HCT116 (cell line): ENCODE measurements around the gene TBX15. TPM values are rescaled to one million over a fixed set of nuclear protein-coding genes. Genes with fewer than 3 reads are reported as not detected.

Experiments
- ATAC-seq: fragments of 200-7000 bp; cut with Tn5 transposase; 2 replicates; pipeline ENCODE4 v1.9.1; 2020; ENCODE audit warnings: mild to moderate bottlenecking, moderate library complexity
- BruUV-seq: library from RNA; stranded (reverse); fragments of 400-500 nt; replicated peaks from 2 replicates; lab custom pipeline; 2021; lab: Mats Ljungman, UMichigan
- CTCF ChIA-PET: fragments of 300-600 bp; sonication (Branson Sonifier 250); formaldehyde crosslinking; loops from one replicate; lab custom pipeline; 2021; ENCODE audit warnings: antibody characterized with exemption; lab: Charles Lee
- POLR2A ChIA-PET: fragments of 300-600, 350-600 bp; sonication (Branson Sonifier 250); formaldehyde crosslinking; loops from one replicate; lab custom pipeline; 2021; ENCODE audit warnings: antibody characterized with exemption; lab: Charles Lee
- RAD21 ChIA-PET, 2 experiments: fragments of 300-600 bp; sonication (Branson Sonifier 250); formaldehyde crosslinking; loops; one replicate each; lab custom pipeline; 2023; ENCODE audit warnings: low total read pairs in 2 of 2; ENCODE audit not compliant: uncharacterized antibody in 2 of 2, unreplicated experiment in 2 of 2, low non-redundant PET in 1 of 2; lab: Charles Lee
- DNase-seq: peaks from one replicate; pipeline ENCODE4 v3.0.0-alpha.2; 2010; ENCODE audit warnings: low read depth, low spot score
- H2AFZ ChIP-seq: fragments of 200-600 bp; shearing (Covaris generic), sonication (generic); 2 replicates; pipeline ENCODE4 v1.6.1; 2017; ENCODE audit warnings: low read depth, mixed run types, mixed read lengths, antibody characterized with exemption, low read length; ENCODE audit not compliant: poor library complexity, severe bottlenecking
- H3K27ac ChIP-seq: 2 replicates; pipeline ENCODE4 v1.5.1; 2012; ENCODE audit warnings: low read depth, low read length
- H3K27me3 ChIP-seq: fragments of 200-600 bp; sonication (generic); 2 replicates; pipeline ENCODE4 v1.6.1; 2016; ENCODE audit warnings: mixed run types, low read length, mixed read lengths; ENCODE audit not compliant: insufficient read depth
- H3K36me3 ChIP-seq, 2 experiments: fragments of 200-500 bp in 1 of 2; fragments of 200-600 bp in 1 of 2; sonication (Bioruptor generic) in 1 of 2; sonication (generic) in 1 of 2; 2 replicates each; pipeline versions ENCODE4 v1.5.1 to v1.6.1; 2014 to 2016; ENCODE audit warnings: low read length in 2 of 2, inconsistent platforms in 1 of 2, mixed read lengths in 1 of 2, mixed run types in 1 of 2; ENCODE audit not compliant: insufficient read depth in 2 of 2, control insufficient read depth in 1 of 2
- H3K4me1 ChIP-seq, 2 experiments: fragments of 200-600 bp in 1 of 2; sonication (generic) in 1 of 2; 2 replicates each; pipeline versions ENCODE4 v1.5.1 to v1.6.1; 2012 to 2017; ENCODE audit warnings: low read length in 2 of 2, inconsistent platforms in 1 of 2, mild to moderate bottlenecking in 1 of 2, mixed read lengths in 1 of 2, mixed run types in 1 of 2, moderate library complexity in 1 of 2; ENCODE audit not compliant: insufficient read depth in 2 of 2, control insufficient read depth in 1 of 2
- H3K4me2 ChIP-seq: fragments of 200-600 bp; sonication (generic); 2 replicates; pipeline ENCODE4 v1.6.1; 2017; ENCODE audit warnings: mixed run types, low read length, mixed read lengths
- H3K4me3 ChIP-seq, 2 experiments: fragments of 200-600 bp in 1 of 2; sonication (generic) in 1 of 2; replicated peaks in 1 of 2; 2 replicates each; pipeline ENCODE4 v1.5.1; 2011 to 2016; ENCODE audit warnings: low read length in 2 of 2, control low read depth in 1 of 2, low read depth in 1 of 2, mild to moderate bottlenecking in 1 of 2, mixed read lengths in 1 of 2, mixed run types in 1 of 2
- H3K79me2 ChIP-seq: fragments of 200-600 bp; sonication (generic); 2 replicates; pipeline ENCODE4 v1.6.1; 2017; ENCODE audit warnings: mild to moderate bottlenecking, mixed run types, low read length, moderate library complexity, mixed read lengths; ENCODE audit not compliant: insufficient read depth
- H3K9ac ChIP-seq: fragments of 200-600 bp; sonication (generic); 2 replicates; pipeline ENCODE4 v1.6.1; 2016; ENCODE audit warnings: low read length, mixed read lengths
- H3K9me2 ChIP-seq: fragments of 200-600 bp; sonication (generic), shearing (Covaris generic); 2 replicates; pipeline ENCODE4 v1.6.1; 2017; ENCODE audit warnings: mixed run types, mild to moderate bottlenecking, moderate library complexity; ENCODE audit not compliant: insufficient read depth
- H3K9me3 ChIP-seq, 2 experiments: fragments of 200-500 bp in 1 of 2; fragments of 200-600 bp in 1 of 2; sonication (Bioruptor generic) in 1 of 2; sonication (generic) in 1 of 2; 2 replicates each; pipeline ENCODE4 v1.6.1; 2014 to 2017; ENCODE audit warnings: low read length in 2 of 2, mixed read lengths in 2 of 2, inconsistent platforms in 1 of 2, low read depth in 1 of 2, mild to moderate bottlenecking in 1 of 2, mixed run types in 1 of 2, moderate library complexity in 1 of 2; ENCODE audit not compliant: control insufficient read depth in 1 of 2, insufficient read depth in 1 of 2
- H4K20me1 ChIP-seq: fragments of 200-600 bp; sonication (generic), shearing (Covaris generic); 2 replicates; pipeline ENCODE4 v1.6.1; 2017; ENCODE audit warnings: mixed run types, mild to moderate bottlenecking, moderate library complexity; ENCODE audit not compliant: insufficient read depth
- ATF3 ChIP-seq: IDR thresholded peaks from 2 replicates; pipeline ENCODE4 v1.6.1; 2012
- CBX3 ChIP-seq: IDR thresholded peaks from 2 replicates; pipeline ENCODE4 v1.6.1; 2012; ENCODE audit warnings: low read depth
- CTCF ChIP-seq, 3 experiments: fragments of 200-600 bp in 1 of 3; sonication (generic) in 1 of 3; IDR thresholded peaks in 2 of 3; conservative IDR thresholded peaks in 1 of 3; 2 replicates each; pipeline ENCODE4 v1.5.1; 2012 to 2017; ENCODE audit warnings: low read depth in 2 of 3, low read length in 2 of 3, antibody characterized with exemption in 1 of 3, borderline replicate concordance in 1 of 3, control low read depth in 1 of 3, mild to moderate bottlenecking in 1 of 3, mixed read lengths in 1 of 3, mixed run types in 1 of 3, moderate library complexity in 1 of 3; ENCODE audit not compliant: insufficient read depth in 1 of 3
- EGR1 ChIP-seq: IDR thresholded peaks from 2 replicates; pipeline ENCODE4 v1.6.1; 2012; ENCODE audit warnings: low read depth
- ELF1 ChIP-seq: IDR thresholded peaks from 2 replicates; pipeline ENCODE4 v1.6.1; 2012; ENCODE audit warnings: low read depth, borderline replicate concordance
- EZH2phosphoT487 ChIP-seq: fragments of 200-600 bp; IDR thresholded peaks from 2 replicates; pipeline ENCODE4 v1.6.1; 2018; ENCODE audit warnings: antibody characterized with exemption, borderline replicate concordance
- FOSL1 ChIP-seq: IDR thresholded peaks from 2 replicates; pipeline ENCODE4 v1.6.1; 2012; ENCODE audit warnings: low read depth
- JUND ChIP-seq: IDR thresholded peaks from 2 replicates; pipeline ENCODE4 v1.6.1; 2012
- MAX ChIP-seq: IDR thresholded peaks from 2 replicates; pipeline ENCODE4 v1.6.1; 2012
- POLR2A ChIP-seq: IDR thresholded peaks from 2 replicates; pipeline ENCODE4 v1.7.0; 2011; ENCODE audit warnings: borderline replicate concordance; ENCODE audit not compliant: insufficient read depth, insufficient read length; ENCODE audit errors: extremely low read depth
- POLR2AphosphoS5 ChIP-seq: IDR thresholded peaks from 2 replicates; pipeline ENCODE4 v1.6.1; 2011; ENCODE audit warnings: mild to moderate bottlenecking, low read depth, low read length, moderate library complexity
- SIN3A ChIP-seq: IDR thresholded peaks from 2 replicates; pipeline ENCODE4 v1.6.1; 2012; ENCODE audit warnings: low read depth
- SRF ChIP-seq: IDR thresholded peaks from 2 replicates; pipeline ENCODE4 v1.6.1; 2012; ENCODE audit warnings: low read depth
- ZFX ChIP-seq: fragments of 450-650 bp; IDR thresholded peaks from 2 replicates; pipeline ENCODE4 v1.6.1; 2017
- ZNF274 ChIP-seq: fragments of 200-500 bp; sonication (Bioruptor generic); IDR thresholded peaks from 2 replicates; pipeline ENCODE4 v1.6.1; 2014; ENCODE audit warnings: mild to moderate bottlenecking, low read depth, low read length, inconsistent platforms
- intact Hi-C: fragments of 100-400 bp; cut with micrococcal nuclease; formaldehyde crosslinking; loops from 2 replicates; pipeline ENCODE4 v1.10.0; 2022
- total RNA-seq: library from RNA; stranded (reverse); gene quantifications from one replicate; pipeline ENCODE4 v1.2.1, GENCODE V29; 2021; ENCODE audit not compliant: unreplicated experiment

TBX15 gene
- total RNA-seq, 1 experiment from 2014 or later, result not detected

GRCh38 chr1:118918940-118919259, 69.2 kb downstream of the TBX15 start:
- ATAC-seq (no peak), DNase-seq (no peak)
- H2AFZ ChIP-seq, result no peak overlapping the region
- H3K9me3 ChIP-seq, result no peaks in the 10 kb centered on the region
- H3K4me1 ChIP-seq, result no peaks in the 10 kb centered on the region
- BruUV-seq, result no TSS peak
- no peak overlapping the region for H3K27ac ChIP-seq
- H3K4me2 ChIP-seq, result no peak overlapping the region
- ChIA-PET RAD21 (no interaction called here), POLR2A (no interaction called here), CTCF (no interaction called here)
- no peaks in the 10 kb centered on the region for H4K20me1 ChIP-seq
- TF ChIP-seq ZFX (no peak), SRF (no peak), SIN3A (no peak), EGR1 (no peak), ATF3 (no peak), POLR2AphosphoS5 (no peak), EZH2phosphoT487 (no peak), ZNF274 (no peak), MAX (no peak), JUND (no peak), CTCF (IDR thresholded peaks at IDR 0.05 in 2 of 3, conservative IDR thresholded peaks at IDR 0.05 in 1 of 3; ENCODE audit: borderline replicate concordance in 1 of 3, insufficient read depth in 1 of 3, low read depth in 2 of 3, low read length in 2 of 3) (no peak), ELF1 (no peak), POLR2A (no peak), CBX3 (no peak), FOSL1 (no peak)
- H3K27me3 ChIP-seq, result peaks cover 9% of the 10 kb centered on the region; the same call in 1 of the 2 replicates
- no peaks in the 10 kb centered on the region for H3K9me2 ChIP-seq
- H3K4me3 ChIP-seq, result no peak overlapping the region
- intact Hi-C loops, result no loop called here
- H3K79me2 ChIP-seq, result no peaks in the 10 kb centered on the region
- no peaks in the 10 kb centered on the region for H3K36me3 ChIP-seq
- no peak overlapping the region for H3K9ac ChIP-seq
